Activated CD8-positive, alpha-beta T cell treated with anti-CD3 and anti-CD28 coated beads for 36 hours (primary cell): ENCODE data around the gene FASN. TPM values are rescaled to one million over a fixed set of nuclear protein-coding genes. Genes with fewer than 3 reads are reported as not detected.

Source experiments
- ATAC-seq: fragments of 200-7000 bp; cut with Tn5 transposase; one replicate; pipeline ENCODE4 v1.10.0; 2021; ENCODE audit warnings: mild to moderate bottlenecking, moderate library complexity
- CTCF ChIA-PET: fragments of 350-600 bp; sonication (Branson Sonifier 250); formaldehyde crosslinking; loops from one replicate; lab custom pipeline; 2021; ENCODE audit warnings: antibody characterized with exemption; lab: Charles Lee
- POLR2A ChIA-PET: fragments of 350-600 bp; sonication (Branson Sonifier 250); formaldehyde crosslinking; loops from one replicate; lab custom pipeline; 2021; ENCODE audit warnings: antibody characterized with exemption; lab: Charles Lee
- DNase-seq: peaks from one replicate; pipeline ENCODE4 v3.0.0-alpha.2; 2020
- H3K27ac Mint-ChIP-seq: one replicate; pipeline ENCODE4 v1.8.0; 2021; ENCODE audit warnings: mild to moderate bottlenecking, mixed read lengths
- H3K27me3 Mint-ChIP-seq: one replicate; pipeline ENCODE4 v1.8.0; 2021; ENCODE audit warnings: mixed read lengths
- H3K36me3 Mint-ChIP-seq: one replicate; pipeline ENCODE4 v1.8.0; 2021; ENCODE audit warnings: low read depth, mixed read lengths
- H3K4me1 Mint-ChIP-seq: one replicate; pipeline ENCODE4 v1.8.0; 2021; ENCODE audit warnings: low read depth, mixed read lengths
- H3K4me3 Mint-ChIP-seq: one replicate; pipeline ENCODE4 v1.8.0; 2021; ENCODE audit warnings: mild to moderate bottlenecking, moderate library complexity, mixed read lengths
- H3K9me3 Mint-ChIP-seq: one replicate; pipeline ENCODE4 v1.8.0; 2021; ENCODE audit warnings: mixed read lengths
- intact Hi-C: fragments of 100-400 bp; cut with micrococcal nuclease; formaldehyde crosslinking; loops from one replicate; pipeline ENCODE4 v1.10.0; 2022
- total RNA-seq, 2 experiments: library from RNA; stranded (reverse); gene quantifications; one replicate each; pipeline ENCODE4 v1.2.3, GENCODE V29; 2021
- TF ChIP-seq, protein P1 (sequence below): fragments of 200-600 bp; IDR thresholded peaks from one replicate; pipeline ENCODE4 v1.8.0; 2022; ENCODE audit warnings: antibody characterized with exemption, mild to moderate bottlenecking

The FASN gene
- total RNA-seq, 2 experiments from 2014 or later = 250 to 260 TPM

DNA sequence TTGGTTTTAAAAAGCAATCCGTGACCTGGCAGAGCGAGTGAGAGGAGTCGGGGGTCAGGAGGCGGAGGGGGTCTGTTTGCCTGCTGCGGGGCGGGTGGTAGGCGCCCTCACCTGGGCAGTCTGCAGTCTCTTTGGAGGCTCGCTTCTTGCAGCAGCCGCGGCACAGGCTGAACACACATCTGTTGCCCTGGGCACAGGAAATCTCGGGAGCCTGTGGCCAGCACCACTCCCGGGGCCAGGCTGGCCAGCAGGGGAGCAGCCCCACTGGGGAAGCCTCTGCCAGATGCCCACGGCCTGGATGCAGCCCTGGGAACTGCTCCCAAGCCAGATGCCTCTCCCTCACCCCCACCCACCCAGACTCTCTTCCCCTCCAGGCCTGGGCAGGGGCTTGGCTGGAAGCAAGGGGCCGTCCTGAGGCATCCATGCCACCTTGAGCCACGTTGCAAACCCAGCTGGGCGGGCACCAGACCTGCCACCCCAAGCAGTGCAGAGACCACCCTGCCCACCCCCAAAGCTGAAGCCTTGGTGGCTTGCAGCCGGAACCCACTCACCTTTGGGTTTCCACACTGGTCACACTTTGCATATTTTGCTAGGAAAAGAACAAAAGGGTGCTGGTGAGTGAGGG, 39.7 kb downstream of the FASN start:
- no peak for ATAC-seq
- H3K27ac Mint-ChIP-seq = no peak overlapping the region
- TF ChIP-seq, protein P1, sequence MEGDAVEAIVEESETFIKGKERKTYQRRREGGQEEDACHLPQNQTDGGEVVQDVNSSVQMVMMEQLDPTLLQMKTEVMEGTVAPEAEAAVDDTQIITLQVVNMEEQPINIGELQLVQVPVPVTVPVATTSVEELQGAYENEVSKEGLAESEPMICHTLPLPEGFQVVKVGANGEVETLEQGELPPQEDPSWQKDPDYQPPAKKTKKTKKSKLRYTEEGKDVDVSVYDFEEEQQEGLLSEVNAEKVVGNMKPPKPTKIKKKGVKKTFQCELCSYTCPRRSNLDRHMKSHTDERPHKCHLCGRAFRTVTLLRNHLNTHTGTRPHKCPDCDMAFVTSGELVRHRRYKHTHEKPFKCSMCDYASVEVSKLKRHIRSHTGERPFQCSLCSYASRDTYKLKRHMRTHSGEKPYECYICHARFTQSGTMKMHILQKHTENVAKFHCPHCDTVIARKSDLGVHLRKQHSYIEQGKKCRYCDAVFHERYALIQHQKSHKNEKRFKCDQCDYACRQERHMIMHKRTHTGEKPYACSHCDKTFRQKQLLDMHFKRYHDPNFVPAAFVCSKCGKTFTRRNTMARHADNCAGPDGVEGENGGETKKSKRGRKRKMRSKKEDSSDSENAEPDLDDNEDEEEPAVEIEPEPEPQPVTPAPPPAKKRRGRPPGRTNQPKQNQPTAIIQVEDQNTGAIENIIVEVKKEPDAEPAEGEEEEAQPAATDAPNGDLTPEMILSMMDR = no peak
- DNase-seq = no peak
- H3K4me3 Mint-ChIP-seq = no peak overlapping the region
- POLR2A ChIA-PET = interaction anchor here (0.7 to 0.9 kb wide), 2 partner anchors 29 to 166 kb away, joined by 3 read pairs; no protein-coding TSS in a partner anchor
- peaks cover 3% of the 10 kb centered on the region for H3K36me3 Mint-ChIP-seq
- H3K9me3 Mint-ChIP-seq = no peaks in the 10 kb centered on the region
- peaks cover 5% of the 10 kb centered on the region for H3K4me1 Mint-ChIP-seq
- CTCF ChIA-PET = no interaction called here
- H3K27me3 Mint-ChIP-seq = no peaks in the 10 kb centered on the region
- intact Hi-C loops = no loop called here

DNA sequence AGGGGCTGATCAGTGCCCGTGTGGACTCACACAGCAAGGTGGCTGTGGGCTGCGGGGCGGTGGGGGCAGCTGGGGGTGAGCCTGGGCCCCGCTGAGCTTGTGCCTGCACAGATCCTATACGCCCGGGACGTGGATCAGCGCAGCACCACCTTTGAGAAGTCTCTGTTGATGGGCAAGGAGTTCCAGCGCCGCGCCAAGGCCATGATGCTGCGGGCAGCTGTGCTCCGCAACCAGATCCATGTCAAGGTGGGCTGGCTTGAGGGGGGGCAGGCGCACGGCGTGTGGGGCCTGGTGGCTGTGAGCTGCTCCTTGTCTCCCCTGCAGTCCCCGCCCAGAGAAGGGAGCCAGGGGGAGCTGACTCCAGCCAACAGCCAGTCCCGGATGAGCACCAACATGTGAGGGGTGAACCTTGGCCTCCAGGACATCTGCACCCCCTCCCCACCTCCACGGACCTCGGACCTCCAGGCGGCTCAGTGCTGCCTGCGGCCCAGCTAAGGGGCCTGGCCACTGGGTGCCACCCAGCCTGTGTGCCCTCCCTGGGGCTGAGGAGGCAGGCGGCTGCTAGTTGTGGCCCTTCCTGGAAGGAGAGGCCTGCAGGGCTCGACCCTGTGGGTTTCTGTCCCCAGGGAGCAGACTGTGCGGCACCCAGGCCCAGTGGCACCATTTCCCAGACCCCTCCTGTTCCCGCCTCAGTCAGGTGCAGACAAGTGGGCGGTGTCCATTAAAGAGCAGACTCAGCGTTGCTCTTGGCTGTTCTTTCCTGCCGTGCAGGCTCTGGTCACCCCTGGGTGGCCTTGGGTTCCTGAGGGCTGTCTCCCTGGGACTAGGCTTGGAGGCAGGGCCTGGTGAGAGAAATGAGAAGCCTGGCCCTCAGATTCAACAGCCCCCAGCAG, 41.1 kb downstream of the FASN start:
- Mint-ChIP-seq H3K36me3 (peaks cover 3% of the 10 kb centered on the region), H3K4me3 (no peak overlapping the region), H3K27ac (no peak overlapping the region), H3K4me1 (peaks cover 10% of the 10 kb centered on the region), H3K27me3 (no peaks in the 10 kb centered on the region), H3K9me3 (no peaks in the 10 kb centered on the region)
- no peak for ATAC-seq
- intact Hi-C loops = no loop called here
- ChIA-PET CTCF (interaction anchor here (1.3 kb wide), 1 partner anchor 27 kb away, joined by 4 read pairs; no protein-coding TSS in a partner anchor), POLR2A (interaction anchor here (0.6 to 9.3 kb wide), 5 partner anchors 7 to 39 kb away, joined by 3 to 98 read pairs (median 4); partner anchors contain the start of gene DUS1L)
- no peak for DNase-seq
- TF ChIP-seq, protein P1 = no peak

DNA sequence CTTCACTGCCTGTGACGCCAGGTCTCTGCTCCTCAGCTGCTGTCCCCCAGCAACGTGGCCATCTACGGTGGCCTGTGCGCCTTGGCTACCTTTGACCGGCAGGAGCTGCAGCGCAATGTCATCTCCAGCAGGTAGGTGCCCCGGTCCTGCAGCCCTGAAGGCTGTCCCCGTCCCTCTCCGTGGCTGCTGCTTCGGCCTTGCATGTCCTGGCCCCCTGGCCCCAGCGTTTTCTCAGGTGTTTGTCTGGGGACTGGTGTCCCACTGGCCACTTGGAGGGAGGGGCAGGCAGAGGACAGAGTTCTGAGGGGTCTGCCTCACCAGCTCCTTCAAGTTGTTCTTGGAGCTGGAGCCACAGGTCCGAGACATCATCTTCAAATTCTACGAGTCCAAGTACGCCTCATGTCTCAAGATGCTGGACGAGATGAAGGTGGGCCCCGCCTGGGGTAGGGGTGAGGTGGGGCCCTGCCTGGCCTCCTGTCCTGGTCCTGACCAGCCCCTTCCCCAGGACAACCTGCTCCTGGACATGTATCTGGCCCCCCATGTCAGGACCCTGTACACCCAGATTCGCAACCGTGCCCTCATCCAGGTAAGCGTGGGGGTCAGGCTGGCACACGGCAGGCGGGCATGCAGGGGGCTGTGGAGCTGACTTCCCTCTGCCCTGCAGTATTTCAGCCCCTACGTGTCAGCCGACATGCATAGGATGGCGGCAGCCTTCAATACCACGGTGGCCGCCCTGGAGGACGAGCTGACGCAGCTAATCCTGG, 41.9 kb downstream of the FASN start:
- Mint-ChIP-seq H3K36me3 (peaks cover 3% of the 10 kb centered on the region), H3K9me3 (no peaks in the 10 kb centered on the region), H3K27ac (no peak overlapping the region), H3K4me1 (peaks cover 10% of the 10 kb centered on the region), H3K4me3 (no peak overlapping the region), H3K27me3 (no peaks in the 10 kb centered on the region)
- DNase-seq (no peak), ATAC-seq (no peak)
- ChIA-PET CTCF (interaction anchor here (1.3 kb wide), 1 partner anchor 26 kb away, joined by 4 read pairs; no protein-coding TSS in a partner anchor), POLR2A (interaction anchor here (0.6 to 9.3 kb wide), 7 partner anchors 8 to 42 kb away, joined by 3 to 98 read pairs (median 4); partner anchors contain the start of gene DUS1L)
- TF ChIP-seq, protein P1 = no peak
- intact Hi-C loops = no loop called here

DNA sequence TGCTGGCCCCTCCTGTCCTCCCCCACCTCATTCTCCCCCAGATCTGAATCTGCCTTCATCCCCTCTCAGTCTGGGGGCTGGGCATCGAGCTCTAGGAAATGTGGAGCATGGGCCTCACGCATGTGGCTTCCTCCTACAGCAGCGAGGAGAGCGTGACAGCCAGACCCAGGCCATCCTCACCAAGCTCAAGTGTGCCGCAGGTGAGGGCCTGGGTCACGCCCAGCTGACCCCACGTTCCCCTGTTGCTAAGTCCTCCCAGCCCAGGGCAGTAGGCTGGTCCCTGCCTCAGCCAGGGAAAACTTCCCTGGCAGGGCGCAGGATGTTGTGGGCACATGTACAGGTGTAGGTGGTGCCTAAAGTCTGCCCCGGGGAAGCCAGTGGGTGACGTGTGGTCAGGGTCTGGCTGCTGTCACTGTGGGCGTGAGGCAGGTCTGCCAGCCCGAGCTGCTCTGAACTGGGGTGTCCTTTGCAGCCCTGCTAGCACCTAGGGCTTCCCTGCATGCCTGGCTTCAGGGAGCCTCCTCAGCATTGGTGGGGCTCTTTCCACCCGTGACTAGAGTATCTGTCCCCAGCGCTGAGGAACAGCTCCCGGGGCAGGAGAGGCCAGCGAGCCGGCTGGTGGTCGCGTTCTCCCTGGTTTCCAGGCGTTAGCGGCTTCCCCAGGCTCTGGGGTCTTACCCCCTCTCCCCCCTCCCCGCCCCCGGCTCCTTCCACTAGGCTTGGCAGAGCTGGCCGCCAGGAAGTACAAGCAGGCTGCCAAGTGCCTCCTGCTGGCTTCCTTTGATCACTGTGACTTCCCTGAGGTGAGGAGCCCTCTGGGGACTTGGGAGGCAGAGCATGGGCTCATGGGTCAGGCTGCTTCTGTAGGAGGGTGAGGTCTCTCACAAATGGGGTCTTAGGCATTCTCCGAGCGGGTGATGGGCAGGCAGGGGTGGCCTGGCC, 42.7 kb downstream of the FASN start:
- Mint-ChIP-seq H3K36me3 (peaks cover 3% of the 10 kb centered on the region), H3K27ac (peak overlapping the region; percentile 16), H3K27me3 (no peaks in the 10 kb centered on the region), H3K4me1 (peaks cover 16% of the 10 kb centered on the region), H3K4me3 (no peak overlapping the region), H3K9me3 (no peaks in the 10 kb centered on the region)
- ATAC-seq = no peak
- ChIA-PET POLR2A (interaction anchor here (0.9 to 9.3 kb wide), 5 partner anchors 9 to 72 kb away, joined by 3 to 98 read pairs (median 4); partner anchors contain the start of gene DUS1L), CTCF (interaction anchor here (1.3 kb wide), 1 partner anchor 26 kb away, joined by 4 read pairs; no protein-coding TSS in a partner anchor)
- TF ChIP-seq, protein P1 = no peak
- DNase-seq = no peak
- intact Hi-C loops = no loop called here
